Measurements from ENCODE around the gene STK32C. TPM values are rescaled to one million over a fixed set of nuclear protein-coding genes. Genes with fewer than 3 reads are reported as not detected.
A peak's percentile ranks its signal among the peaks of the same experiment; 100 is the strongest.
"Not testable (repeated sequence)": the region's sequence is repeated elsewhere in the genome, so short reads cannot be mapped to it uniquely, and the experiment has no call there.

Gene STK32C
- total RNA-seq, 4 donors from 2014 or later = 5.0 to 8.9 (median 8.1) TPM

- DNase-seq (ENCODE audit: low spot score) (no peak), ATAC-seq (ENCODE audit: low FRiP score) (no peak)
- no peak for TF ChIP-seq CTCF (IDR thresholded peaks at IDR 0.05)
Observed at GRCh38 chr10:132320654-132321469, 13.1 kb upstream of the STK32C start.

GRCh38 chr10:132319853-132320653 lies 12.3 kb upstream of the STK32C start:
- ATAC-seq (ENCODE audit: low FRiP score) (peak; percentile 74), DNase-seq (ENCODE audit: low spot score) (no peak)
- no peak for TF ChIP-seq CTCF (IDR thresholded peaks at IDR 0.05)

GRCh38 chr10:132317477-132317876 lies 9.7 kb upstream of the STK32C start:
- DNase-seq (ENCODE audit: low spot score) = not testable (repeated sequence)

GRCh38 chr10:132316133-132316532 lies 8.4 kb upstream of the STK32C start:
- no peak for TF ChIP-seq CTCF (IDR thresholded peaks at IDR 0.05)

More at GRCh38 chr10:132317477-132317876, 9.7 kb upstream of the STK32C start:
- not testable (repeated sequence) for ATAC-seq (ENCODE audit: low FRiP score)

DNA sequence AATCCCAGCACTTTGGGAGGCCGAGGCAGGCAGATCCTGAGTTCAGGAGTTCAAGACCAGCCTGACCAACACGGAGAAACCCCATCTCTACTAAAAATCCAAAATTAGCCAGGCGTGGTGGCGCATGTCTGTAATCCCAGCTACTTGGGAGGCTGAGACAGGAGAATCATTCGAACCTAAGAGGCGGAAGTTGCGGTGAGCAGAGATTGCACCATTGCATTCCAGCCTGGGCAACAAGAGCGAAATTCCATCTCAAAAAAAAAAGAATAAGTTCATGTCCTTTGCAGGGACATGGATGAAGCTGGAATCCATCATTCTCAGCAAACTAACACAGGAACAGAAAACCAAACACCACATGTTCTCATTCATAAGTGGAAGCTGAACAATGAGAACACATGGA lies 7.1 kb upstream of the STK32C start:
- DNase-seq (ENCODE audit: low spot score); ATAC-seq (ENCODE audit: low FRiP score): not testable (repeated sequence)

More at GRCh38 chr10:132316133-132316532, 8.4 kb upstream of the STK32C start:
- ATAC-seq (ENCODE audit: low FRiP score) (no peak), DNase-seq (ENCODE audit: low spot score) (no peak)

- DNase-seq (ENCODE audit: low spot score) (no peak), ATAC-seq (ENCODE audit: low FRiP score) (no peak)
- TF ChIP-seq CTCF (IDR thresholded peaks at IDR 0.05) = no peak
Observed at GRCh38 chr10:132314336-132314735, 6.6 kb upstream of the STK32C start.

DNA sequence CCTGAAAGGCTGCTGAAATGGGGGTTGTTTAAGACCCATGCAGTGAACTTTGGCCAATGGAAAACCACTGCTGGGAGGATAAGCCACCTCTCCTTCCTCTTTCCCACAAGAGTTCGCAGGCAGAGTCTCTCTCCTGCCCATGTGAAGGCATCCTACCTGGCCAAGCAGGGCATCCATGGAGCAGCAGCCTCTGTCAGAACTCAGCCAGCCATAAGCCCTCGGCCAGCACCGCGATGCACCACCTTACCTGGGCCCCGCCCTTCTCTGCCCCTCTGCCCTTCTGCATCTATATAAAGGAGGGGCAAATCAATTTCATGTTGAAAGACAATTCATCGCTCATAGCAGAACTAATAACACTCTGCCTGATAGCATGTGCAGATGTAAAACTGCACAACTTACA lies 6.1 kb upstream of the STK32C start:
- no peak for DNase-seq (ENCODE audit: low spot score)
- ATAC-seq (ENCODE audit: low FRiP score) = no peak
- no peak for TF ChIP-seq CTCF (IDR thresholded peaks at IDR 0.05)

DNA sequence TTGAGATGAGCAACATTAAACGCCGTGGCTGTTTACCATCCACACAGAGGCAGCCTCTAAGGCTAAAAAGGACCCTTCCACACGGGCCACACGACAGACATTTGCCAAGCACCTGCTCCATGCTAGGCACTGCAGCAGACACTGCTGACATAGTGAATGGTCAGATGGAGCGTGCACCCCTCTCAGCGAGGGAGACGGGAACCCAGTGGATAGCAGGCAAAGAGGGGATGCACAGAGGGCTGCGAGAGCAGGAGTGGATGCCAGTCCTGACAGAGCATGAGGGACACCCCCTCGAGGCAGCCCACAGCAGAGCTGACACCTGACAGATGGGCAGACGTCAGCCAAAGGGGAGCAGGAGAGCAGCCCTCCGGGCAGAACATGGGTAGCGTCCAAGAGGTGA lies 5.6 kb upstream of the STK32C start:
- DNase-seq (ENCODE audit: low spot score) = no peak
- no peak for TF ChIP-seq CTCF (IDR thresholded peaks at IDR 0.05)

More for the DNA sequence above, 5.6 kb upstream of the STK32C start:
- no peak for ATAC-seq (ENCODE audit: low FRiP score)

All from omental fat pad (tissue), 4 donors.